ENCODE results near the gene RAPGEF2.

Gene RAPGEF2

DNA sequence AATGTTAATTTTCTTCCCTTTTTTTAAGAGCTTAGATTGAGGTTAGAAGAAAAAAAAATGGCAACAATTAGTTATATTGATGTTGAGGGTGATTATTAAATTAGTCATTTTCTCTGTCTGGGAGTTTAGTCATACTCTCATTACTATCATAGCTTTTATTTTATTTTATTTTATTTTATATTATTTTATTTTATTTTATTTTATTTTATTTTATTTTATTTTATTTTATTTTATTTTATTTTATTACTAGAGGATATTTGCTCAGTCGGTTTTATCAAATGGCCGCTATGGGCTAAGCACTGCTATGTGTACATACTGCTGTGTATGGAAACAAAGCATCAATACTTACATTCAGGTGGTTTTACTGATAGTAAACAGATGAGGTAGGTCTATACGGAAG lies 239.5 kb downstream of the RAPGEF2 start:
- Histone ChIP-seq H3K27me3 (ENCODE audit: control insufficient read depth, low read length) (no peaks in the 10 kb centered on the region), H3K4me2 (ENCODE audit: low read length) (no peak overlapping the region), H4K20me1 (ENCODE audit: control insufficient read depth, insufficient read depth, low read depth, low read length) (no peaks in the 10 kb centered on the region), H3K27ac (ENCODE audit: low read depth, low read length) (no peak overlapping the region), H3K4me1 (ENCODE audit: control insufficient read depth, low read length) (no peaks in the 10 kb centered on the region), H3K79me2 (ENCODE audit: control insufficient read depth, low read length) (no peaks in the 10 kb centered on the region), H3F3A (ENCODE audit: control insufficient read depth, insufficient read depth) (no peaks in the 10 kb centered on the region), H3K9me2 (replicated peaks; ENCODE audit: control insufficient read depth, low read length) (no peaks in the 10 kb centered on the region), H3K36me3 (ENCODE audit: control insufficient read depth, low read length) (peaks cover 19% of the 10 kb centered on the region), H3K4me3 (ENCODE audit: low read length) (no peak overlapping the region), H3K9me3 (ENCODE audit: control insufficient read depth, insufficient read depth, low read length) (no peaks in the 10 kb centered on the region)
- no peak for TF ChIP-seq EZH2phosphoT487 (IDR thresholded peaks at IDR 0.05; ENCODE audit: borderline replicate concordance, low read length)
- TF ChIP-seq, protein P1, sequence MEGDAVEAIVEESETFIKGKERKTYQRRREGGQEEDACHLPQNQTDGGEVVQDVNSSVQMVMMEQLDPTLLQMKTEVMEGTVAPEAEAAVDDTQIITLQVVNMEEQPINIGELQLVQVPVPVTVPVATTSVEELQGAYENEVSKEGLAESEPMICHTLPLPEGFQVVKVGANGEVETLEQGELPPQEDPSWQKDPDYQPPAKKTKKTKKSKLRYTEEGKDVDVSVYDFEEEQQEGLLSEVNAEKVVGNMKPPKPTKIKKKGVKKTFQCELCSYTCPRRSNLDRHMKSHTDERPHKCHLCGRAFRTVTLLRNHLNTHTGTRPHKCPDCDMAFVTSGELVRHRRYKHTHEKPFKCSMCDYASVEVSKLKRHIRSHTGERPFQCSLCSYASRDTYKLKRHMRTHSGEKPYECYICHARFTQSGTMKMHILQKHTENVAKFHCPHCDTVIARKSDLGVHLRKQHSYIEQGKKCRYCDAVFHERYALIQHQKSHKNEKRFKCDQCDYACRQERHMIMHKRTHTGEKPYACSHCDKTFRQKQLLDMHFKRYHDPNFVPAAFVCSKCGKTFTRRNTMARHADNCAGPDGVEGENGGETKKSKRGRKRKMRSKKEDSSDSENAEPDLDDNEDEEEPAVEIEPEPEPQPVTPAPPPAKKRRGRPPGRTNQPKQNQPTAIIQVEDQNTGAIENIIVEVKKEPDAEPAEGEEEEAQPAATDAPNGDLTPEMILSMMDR (IDR thresholded peaks at IDR 0.05; ENCODE audit: low read depth, low read length, poor library complexity, severe bottlenecking), result no peak

DNA sequence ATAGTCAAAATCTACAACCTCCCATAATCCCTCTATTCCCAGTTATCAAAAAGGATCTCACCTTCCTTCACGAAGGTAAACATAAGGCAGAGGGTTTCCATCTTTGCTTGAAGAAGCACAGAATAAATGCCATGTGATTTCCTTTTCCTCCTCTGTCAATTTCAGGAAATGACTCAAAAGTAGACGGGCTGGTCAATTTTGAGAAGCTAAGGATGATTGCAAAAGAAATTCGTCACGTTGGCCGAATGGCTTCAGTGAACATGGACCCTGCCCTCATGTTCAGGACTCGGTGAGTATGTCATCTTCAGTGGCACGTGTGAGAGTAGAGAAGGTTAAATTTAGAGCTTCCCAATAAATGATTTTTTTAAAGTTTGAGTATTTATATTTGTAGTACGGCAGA lies 240.2 kb downstream of the RAPGEF2 start:
- H3K9me2 ChIP-seq (replicated peaks; ENCODE audit: control insufficient read depth, low read length), result no peaks in the 10 kb centered on the region
- H4K20me1 ChIP-seq (ENCODE audit: control insufficient read depth, insufficient read depth, low read depth, low read length), result no peaks in the 10 kb centered on the region
- H3K27ac ChIP-seq (ENCODE audit: low read depth, low read length), result no peak overlapping the region
- H3K4me2 ChIP-seq (ENCODE audit: low read length), result no peak overlapping the region
- H3K27me3 ChIP-seq (ENCODE audit: control insufficient read depth, low read length), result no peaks in the 10 kb centered on the region
- H3K4me1 ChIP-seq (ENCODE audit: control insufficient read depth, low read length), result no peaks in the 10 kb centered on the region
- H3K4me3 ChIP-seq (ENCODE audit: low read length), result no peak overlapping the region
- peaks cover 19% of the 10 kb centered on the region for H3K36me3 ChIP-seq (ENCODE audit: control insufficient read depth, low read length)
- no peaks in the 10 kb centered on the region for H3F3A ChIP-seq (ENCODE audit: control insufficient read depth, insufficient read depth)
- no peaks in the 10 kb centered on the region for H3K9me3 ChIP-seq (ENCODE audit: control insufficient read depth, insufficient read depth, low read length)
- TF ChIP-seq, protein P1 (IDR thresholded peaks at IDR 0.05; ENCODE audit: low read depth, low read length, poor library complexity, severe bottlenecking), result no peak
- TF ChIP-seq EZH2phosphoT487 (IDR thresholded peaks at IDR 0.05; ENCODE audit: borderline replicate concordance, low read length), result no peak
- no peaks in the 10 kb centered on the region for H3K79me2 ChIP-seq (ENCODE audit: control insufficient read depth, low read length)

DNA sequence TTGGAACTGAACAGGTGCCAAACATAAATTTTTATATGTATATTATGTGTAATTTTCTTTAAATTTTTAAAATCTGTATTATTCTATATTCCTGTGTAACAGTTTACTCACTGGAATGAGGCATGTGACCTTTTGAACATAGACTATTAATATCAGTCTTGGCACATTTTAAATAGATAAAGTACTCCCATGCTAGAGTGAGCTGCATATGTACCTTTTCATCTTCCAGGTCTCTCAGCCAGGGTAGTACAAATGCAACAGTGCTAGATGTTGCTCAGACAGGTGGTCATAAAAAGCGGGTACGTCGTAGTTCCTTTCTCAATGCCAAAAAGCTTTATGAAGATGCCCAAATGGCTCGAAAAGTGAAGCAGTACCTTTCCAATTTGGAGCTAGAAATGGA lies 242.0 kb downstream of the RAPGEF2 start:
- no peaks in the 10 kb centered on the region for H3K9me2 ChIP-seq (replicated peaks; ENCODE audit: control insufficient read depth, low read length)
- H3K4me3 ChIP-seq (ENCODE audit: low read length), result no peak overlapping the region
- no peaks in the 10 kb centered on the region for H3K9me3 ChIP-seq (ENCODE audit: control insufficient read depth, insufficient read depth, low read length)
- no peak for TF ChIP-seq EZH2phosphoT487 (IDR thresholded peaks at IDR 0.05; ENCODE audit: borderline replicate concordance, low read length)
- TF ChIP-seq, protein P1 (IDR thresholded peaks at IDR 0.05; ENCODE audit: low read depth, low read length, poor library complexity, severe bottlenecking), result no peak
- no peaks in the 10 kb centered on the region for H3K27me3 ChIP-seq (ENCODE audit: control insufficient read depth, low read length)
- no peaks in the 10 kb centered on the region for H3K79me2 ChIP-seq (ENCODE audit: control insufficient read depth, low read length)
- H3F3A ChIP-seq (ENCODE audit: control insufficient read depth, insufficient read depth), result no peaks in the 10 kb centered on the region
- no peak overlapping the region for H3K4me2 ChIP-seq (ENCODE audit: low read length)
- H4K20me1 ChIP-seq (ENCODE audit: control insufficient read depth, insufficient read depth, low read depth, low read length), result no peaks in the 10 kb centered on the region
- H3K27ac ChIP-seq (ENCODE audit: low read depth, low read length), result no peak overlapping the region
- H3K4me1 ChIP-seq (ENCODE audit: control insufficient read depth, low read length), result no peaks in the 10 kb centered on the region
- H3K36me3 ChIP-seq (ENCODE audit: control insufficient read depth, low read length), result peaks cover 12% of the 10 kb centered on the region

DNA sequence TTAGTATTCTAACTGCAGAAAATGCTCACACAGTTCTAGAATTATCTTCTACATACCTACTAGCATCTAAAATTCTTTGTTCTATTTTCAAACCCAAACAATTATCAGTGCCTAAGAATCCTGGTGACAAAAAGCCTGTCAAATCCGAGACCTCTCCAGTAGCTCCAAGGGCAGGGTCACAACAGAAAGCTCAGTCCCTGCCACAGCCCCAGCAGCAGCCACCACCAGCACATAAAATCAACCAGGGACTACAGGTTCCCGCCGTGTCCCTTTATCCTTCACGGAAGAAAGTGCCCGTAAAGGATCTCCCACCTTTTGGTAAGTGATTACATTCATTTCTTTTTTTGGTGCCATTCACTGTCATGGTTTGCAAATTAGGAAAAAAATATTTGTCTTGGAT lies 243.8 kb downstream of the RAPGEF2 start:
- H3K4me1 ChIP-seq (ENCODE audit: control insufficient read depth, low read length), result no peaks in the 10 kb centered on the region
- H3K36me3 ChIP-seq (ENCODE audit: control insufficient read depth, low read length), result peaks cover 18% of the 10 kb centered on the region
- H4K20me1 ChIP-seq (ENCODE audit: control insufficient read depth, insufficient read depth, low read depth, low read length), result no peaks in the 10 kb centered on the region
- H3K9me3 ChIP-seq (ENCODE audit: control insufficient read depth, insufficient read depth, low read length), result no peaks in the 10 kb centered on the region
- no peak overlapping the region for H3K4me2 ChIP-seq (ENCODE audit: low read length)
- H3K27me3 ChIP-seq (ENCODE audit: control insufficient read depth, low read length), result no peaks in the 10 kb centered on the region
- H3K27ac ChIP-seq (ENCODE audit: low read depth, low read length), result no peak overlapping the region
- H3K79me2 ChIP-seq (ENCODE audit: control insufficient read depth, low read length), result no peaks in the 10 kb centered on the region
- TF ChIP-seq, protein P1 (IDR thresholded peaks at IDR 0.05; ENCODE audit: low read depth, low read length, poor library complexity, severe bottlenecking), result no peak
- no peak for TF ChIP-seq EZH2phosphoT487 (IDR thresholded peaks at IDR 0.05; ENCODE audit: borderline replicate concordance, low read length)
- H3K9me2 ChIP-seq (replicated peaks; ENCODE audit: control insufficient read depth, low read length), result no peaks in the 10 kb centered on the region
- H3K4me3 ChIP-seq (ENCODE audit: low read length), result no peak overlapping the region
- H3F3A ChIP-seq (ENCODE audit: control insufficient read depth, insufficient read depth), result no peaks in the 10 kb centered on the region; the same call in 1 of the 2 replicates
